ENCODE data around the gene PHLDA1. TPM values are rescaled to one million over a fixed set of nuclear protein-coding genes. Genes with fewer than 3 reads are reported as not detected.
"Not testable (repeated sequence)": the region's sequence is repeated elsewhere in the genome, so short reads cannot be mapped to it uniquely, and the experiment has no call there.

The PHLDA1 gene
- total RNA-seq, 1 experiment from 2014 or later, result 159 TPM

DNA sequence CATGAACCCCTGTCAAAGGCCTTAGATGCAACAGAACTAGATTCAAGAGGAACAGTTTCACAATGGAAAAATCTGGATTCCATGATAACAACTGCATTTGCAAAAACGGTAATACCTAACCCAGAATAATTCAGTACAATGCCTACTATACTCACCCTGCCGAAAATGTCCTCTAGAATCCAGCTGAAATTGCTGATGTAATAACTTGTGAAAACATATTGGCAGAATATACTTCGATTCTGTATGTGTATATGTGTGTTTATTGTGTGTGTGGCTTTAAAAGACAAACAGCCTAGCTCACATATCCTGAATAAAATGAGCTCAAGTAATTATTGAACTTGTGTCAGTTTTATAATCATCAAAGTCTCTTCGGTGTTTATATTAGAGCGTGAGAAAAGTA, 46.0 kb downstream of the PHLDA1 start:
- Histone ChIP-seq H3K27ac (ENCODE audit: low read length) (peak overlapping the region; percentile 99), H3K9me3 (ENCODE audit: control insufficient read depth, insufficient read depth, low read depth, low read length) (peaks cover 5% of the 10 kb centered on the region; the same call in 1 of the 2 replicates), H3K36me3 (ENCODE audit: control insufficient read depth, insufficient read depth, low read length) (no peaks in the 10 kb centered on the region), H3K27me3 (ENCODE audit: control insufficient read depth, insufficient read depth, low read length) (no peaks in the 10 kb centered on the region), H3K4me3 (ENCODE audit: low read depth in 2 of 2, low read length in 2 of 2) (peak overlapping the region in 1 of 2 experiments; percentile 12; a peak in 1 of 4 replicates), H3K4me1 (ENCODE audit: control insufficient read depth, insufficient read depth, low read length) (peaks cover 53% of the 10 kb centered on the region)
- intact Hi-C loops (cut with micrococcal nuclease; ENCODE audit: unreplicated experiment) (no loop called here), in situ Hi-C loops (cut with HindIII; ENCODE audit: low pct_unique_long_range_greater_than_20kb, low sequenced_read_pairs) (no loop called here)
- no peak for ATAC-seq
- ChIA-PET CTCF (no interaction called here), POLR2A (interaction anchor here (1.5 kb wide), 1 partner anchor 39 kb away, joined by 3 read pairs; no protein-coding TSS in a partner anchor)
- TF ChIP-seq SIN3A (IDR thresholded peaks at IDR 0.05; ENCODE audit: borderline replicate concordance, insufficient read depth, low read depth, low read length) (no peak), TCF7L2 (IDR thresholded peaks at IDR 0.05; ENCODE audit: low read depth, low read length) (no peak), POLR2AphosphoS5 (IDR thresholded peaks at IDR 0.05; ENCODE audit: low read depth, low read length) (no peak)
- TF ChIP-seq, protein P1, sequence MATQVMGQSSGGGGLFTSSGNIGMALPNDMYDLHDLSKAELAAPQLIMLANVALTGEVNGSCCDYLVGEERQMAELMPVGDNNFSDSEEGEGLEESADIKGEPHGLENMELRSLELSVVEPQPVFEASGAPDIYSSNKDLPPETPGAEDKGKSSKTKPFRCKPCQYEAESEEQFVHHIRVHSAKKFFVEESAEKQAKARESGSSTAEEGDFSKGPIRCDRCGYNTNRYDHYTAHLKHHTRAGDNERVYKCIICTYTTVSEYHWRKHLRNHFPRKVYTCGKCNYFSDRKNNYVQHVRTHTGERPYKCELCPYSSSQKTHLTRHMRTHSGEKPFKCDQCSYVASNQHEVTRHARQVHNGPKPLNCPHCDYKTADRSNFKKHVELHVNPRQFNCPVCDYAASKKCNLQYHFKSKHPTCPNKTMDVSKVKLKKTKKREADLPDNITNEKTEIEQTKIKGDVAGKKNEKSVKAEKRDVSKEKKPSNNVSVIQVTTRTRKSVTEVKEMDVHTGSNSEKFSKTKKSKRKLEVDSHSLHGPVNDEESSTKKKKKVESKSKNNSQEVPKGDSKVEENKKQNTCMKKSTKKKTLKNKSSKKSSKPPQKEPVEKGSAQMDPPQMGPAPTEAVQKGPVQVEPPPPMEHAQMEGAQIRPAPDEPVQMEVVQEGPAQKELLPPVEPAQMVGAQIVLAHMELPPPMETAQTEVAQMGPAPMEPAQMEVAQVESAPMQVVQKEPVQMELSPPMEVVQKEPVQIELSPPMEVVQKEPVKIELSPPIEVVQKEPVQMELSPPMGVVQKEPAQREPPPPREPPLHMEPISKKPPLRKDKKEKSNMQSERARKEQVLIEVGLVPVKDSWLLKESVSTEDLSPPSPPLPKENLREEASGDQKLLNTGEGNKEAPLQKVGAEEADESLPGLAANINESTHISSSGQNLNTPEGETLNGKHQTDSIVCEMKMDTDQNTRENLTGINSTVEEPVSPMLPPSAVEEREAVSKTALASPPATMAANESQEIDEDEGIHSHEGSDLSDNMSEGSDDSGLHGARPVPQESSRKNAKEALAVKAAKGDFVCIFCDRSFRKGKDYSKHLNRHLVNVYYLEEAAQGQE (IDR thresholded peaks at IDR 0.05; ENCODE audit: insufficient read depth in 1 of 2, low read depth in 2 of 2, low read length in 1 of 2), result no peak
- TF ChIP-seq, protein P2, sequence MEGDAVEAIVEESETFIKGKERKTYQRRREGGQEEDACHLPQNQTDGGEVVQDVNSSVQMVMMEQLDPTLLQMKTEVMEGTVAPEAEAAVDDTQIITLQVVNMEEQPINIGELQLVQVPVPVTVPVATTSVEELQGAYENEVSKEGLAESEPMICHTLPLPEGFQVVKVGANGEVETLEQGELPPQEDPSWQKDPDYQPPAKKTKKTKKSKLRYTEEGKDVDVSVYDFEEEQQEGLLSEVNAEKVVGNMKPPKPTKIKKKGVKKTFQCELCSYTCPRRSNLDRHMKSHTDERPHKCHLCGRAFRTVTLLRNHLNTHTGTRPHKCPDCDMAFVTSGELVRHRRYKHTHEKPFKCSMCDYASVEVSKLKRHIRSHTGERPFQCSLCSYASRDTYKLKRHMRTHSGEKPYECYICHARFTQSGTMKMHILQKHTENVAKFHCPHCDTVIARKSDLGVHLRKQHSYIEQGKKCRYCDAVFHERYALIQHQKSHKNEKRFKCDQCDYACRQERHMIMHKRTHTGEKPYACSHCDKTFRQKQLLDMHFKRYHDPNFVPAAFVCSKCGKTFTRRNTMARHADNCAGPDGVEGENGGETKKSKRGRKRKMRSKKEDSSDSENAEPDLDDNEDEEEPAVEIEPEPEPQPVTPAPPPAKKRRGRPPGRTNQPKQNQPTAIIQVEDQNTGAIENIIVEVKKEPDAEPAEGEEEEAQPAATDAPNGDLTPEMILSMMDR (IDR thresholded peaks at IDR 0.05), result no peak
- no peak for DNase-seq (ENCODE audit: low read depth, low spot score)
- BruUV-seq (replicated peaks), result TSS peak; percentile 87

DNA sequence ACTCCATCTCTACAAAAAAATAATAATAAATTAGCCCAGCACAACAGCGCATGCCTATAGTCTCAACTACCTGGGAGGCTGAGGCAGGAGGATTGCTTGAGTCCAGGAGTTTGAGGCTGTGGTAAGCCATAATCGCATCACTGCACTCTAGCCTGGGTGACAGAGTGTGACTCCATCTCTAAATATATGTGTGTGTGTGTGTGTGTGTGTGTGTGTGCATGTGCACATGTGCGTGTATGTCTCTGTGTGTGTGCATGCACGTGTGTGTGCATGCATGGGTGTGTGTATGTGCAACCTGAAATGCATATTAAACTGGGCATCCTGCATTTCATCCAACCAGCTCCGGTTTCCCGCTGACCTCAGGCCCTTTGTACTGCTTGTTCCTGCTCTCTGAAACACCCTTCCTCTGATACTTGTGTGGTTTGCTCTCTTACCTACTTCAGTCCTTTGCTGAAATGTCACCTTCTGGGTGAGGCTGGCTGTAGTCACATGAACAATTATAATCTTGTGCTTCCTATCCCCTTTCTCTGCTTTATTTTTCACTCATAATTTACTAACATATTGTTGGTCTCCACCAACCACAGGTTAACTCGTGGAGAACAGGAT, 46.9 kb downstream of the PHLDA1 start:
- DNase-seq (ENCODE audit: low read depth, low spot score) (no peak), ATAC-seq (no peak)
- CTCF ChIA-PET, result no interaction called here
- TF ChIP-seq SIN3A (IDR thresholded peaks at IDR 0.05; ENCODE audit: borderline replicate concordance, insufficient read depth, low read depth, low read length) (no peak), TCF7L2 (IDR thresholded peaks at IDR 0.05; ENCODE audit: low read depth, low read length) (no peak), POLR2AphosphoS5 (IDR thresholded peaks at IDR 0.05; ENCODE audit: low read depth, low read length) (no peak)
- TF ChIP-seq, protein P2 (IDR thresholded peaks at IDR 0.05), result no peak
- TF ChIP-seq, protein P1 (IDR thresholded peaks at IDR 0.05; ENCODE audit: insufficient read depth in 1 of 2, low read depth in 2 of 2, low read length in 1 of 2), result no peak
- intact Hi-C loops (cut with micrococcal nuclease; ENCODE audit: unreplicated experiment) (loop anchor here (5.0 kb wide), 1 partner anchor 38 kb away; no protein-coding TSS in a partner anchor), in situ Hi-C loops (cut with HindIII; ENCODE audit: low pct_unique_long_range_greater_than_20kb, low sequenced_read_pairs) (no loop called here)
- Histone ChIP-seq H3K36me3 (ENCODE audit: control insufficient read depth, insufficient read depth, low read length) (no peaks in the 10 kb centered on the region), H3K4me1 (ENCODE audit: control insufficient read depth, insufficient read depth, low read length) (peaks cover 60% of the 10 kb centered on the region), H3K9me3 (ENCODE audit: control insufficient read depth, insufficient read depth, low read depth, low read length) (no peaks in the 10 kb centered on the region), H3K4me3 (ENCODE audit: low read depth in 2 of 2, low read length in 2 of 2) (no peak overlapping the region), H3K27me3 (ENCODE audit: control insufficient read depth, insufficient read depth, low read length) (no peaks in the 10 kb centered on the region), H3K27ac (ENCODE audit: low read length) (peak overlapping the region; percentile 99)
- BruUV-seq (replicated peaks), result no TSS peak
- POLR2A ChIA-PET, result interaction anchor here (0.5 to 0.7 kb wide), 2 partner anchors 43 to 589 kb away, joined by 3 to 5 read pairs; no protein-coding TSS in a partner anchor

DNA sequence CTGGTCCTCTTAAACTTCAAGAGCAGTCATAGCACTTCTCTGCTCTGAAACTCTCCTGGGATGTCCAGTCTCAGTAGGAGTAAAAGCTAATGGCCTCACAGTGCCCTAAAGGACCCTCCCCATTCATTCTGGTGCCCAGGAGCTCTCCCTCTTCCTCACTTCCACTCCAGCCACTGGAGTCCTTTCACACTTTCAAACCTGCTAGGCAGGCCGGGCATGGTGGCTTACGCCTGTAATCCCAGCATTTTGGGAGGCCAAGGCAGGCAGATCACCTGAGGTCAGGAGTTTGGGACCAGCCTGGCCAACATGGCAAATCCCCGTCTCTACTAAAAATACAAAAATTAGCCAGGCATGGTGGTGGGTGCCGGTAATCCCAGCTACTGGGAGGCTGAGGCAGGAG, 47.7 kb downstream of the PHLDA1 start:
- H3K27me3 ChIP-seq (ENCODE audit: control insufficient read depth, insufficient read depth, low read length); ATAC-seq; BruUV-seq (replicated peaks); DNase-seq (ENCODE audit: low read depth, low spot score); in situ Hi-C loops (cut with HindIII; ENCODE audit: low pct_unique_long_range_greater_than_20kb, low sequenced_read_pairs); H3K36me3 ChIP-seq (ENCODE audit: control insufficient read depth, insufficient read depth, low read length); H3K9me3 ChIP-seq (ENCODE audit: control insufficient read depth, insufficient read depth, low read depth, low read length): not testable (repeated sequence)
- Histone ChIP-seq H3K27ac (ENCODE audit: low read length) (peak overlapping the region; percentile 99), H3K4me1 (ENCODE audit: control insufficient read depth, insufficient read depth, low read length) (peaks cover 69% of the 10 kb centered on the region), H3K4me3 (ENCODE audit: low read depth in 2 of 2, low read length in 2 of 2) (peak overlapping the region in 1 of 2 experiments; percentile 42; a peak in 1 of 4 replicates)
- POLR2A ChIA-PET, result interaction anchor here (0.6 to 0.7 kb wide), 3 partner anchors 36 to 136 kb away, joined by 7 to 13 read pairs (median 10); no protein-coding TSS in a partner anchor
- CTCF ChIA-PET, result interaction anchor here (0.6 kb wide), 1 partner anchor 26 kb away, joined by 4 read pairs; no protein-coding TSS in a partner anchor
- intact Hi-C loops (cut with micrococcal nuclease; ENCODE audit: unreplicated experiment), result loop anchor here (2.0 to 5.0 kb wide), 2 partner anchors 38 to 259 kb away; no protein-coding TSS in a partner anchor

Measured in Panc1 (cell line).